Keratinocyte (primary cell): ENCODE data around the gene LAMA2.

ENCODE experiments used
- CTCF ChIP-seq, 3 experiments: IDR thresholded peaks in 1 of 3; conservative IDR thresholded peaks in 1 of 3; optimal IDR thresholded peaks in 1 of 3; 2 replicates in 2 of 3; 3 replicates in 1 of 3; pipeline versions ENCODE3 to v1.5.1; 2011; ENCODE audit warnings: low read length in 3 of 3, mild to moderate bottlenecking in 3 of 3, moderate library complexity in 2 of 3, control low read depth in 1 of 3, inconsistent platforms in 1 of 3; ENCODE audit not compliant: insufficient read depth in 2 of 3; ENCODE audit errors: extremely low read depth in 1 of 3
- EZH2 ChIP-seq: IDR thresholded peaks from one replicate; pipeline ENCODE4 v1.6.1; 2012; ENCODE audit warnings: inconsistent platforms, mild to moderate bottlenecking, low read length, moderate library complexity

GRCh38 chr6:128844598-128844997, 38.3 kb upstream of the LAMA2 start:
- TF ChIP-seq CTCF (optimal IDR thresholded peaks at IDR 0.05 in 1 of 3, IDR thresholded peaks at IDR 0.05 in 1 of 3, conservative IDR thresholded peaks at IDR 0.05 in 1 of 3; ENCODE audit: extremely low read depth in 1 of 3, insufficient read depth in 2 of 3, low read length in 3 of 3) (no peak), EZH2 (no peak)
